GM18861 (cell line): ENCODE results near the gene MGRN1.
A peak's percentile ranks its signal among the peaks of the same experiment; 100 is the strongest.
"Not testable (repeated sequence)": the region's sequence is repeated elsewhere in the genome, so short reads cannot be mapped to it uniquely, and the experiment has no call there.

Experiments
- ATAC-seq: cut with Tn5 transposase; IDR thresholded peaks from one replicate; pipeline ENCODE4 v1.9.1; 2021; ENCODE audit not compliant: unreplicated experiment

MGRN1 gene

GRCh38 chr16:4723071-4723767 lies 98.6 kb downstream of the MGRN1 start:
- ATAC-seq, result no peak

GRCh38 chr16:4724661-4725270 lies 100.1 kb downstream of the MGRN1 start:
- ATAC-seq, result no peak

DNA sequence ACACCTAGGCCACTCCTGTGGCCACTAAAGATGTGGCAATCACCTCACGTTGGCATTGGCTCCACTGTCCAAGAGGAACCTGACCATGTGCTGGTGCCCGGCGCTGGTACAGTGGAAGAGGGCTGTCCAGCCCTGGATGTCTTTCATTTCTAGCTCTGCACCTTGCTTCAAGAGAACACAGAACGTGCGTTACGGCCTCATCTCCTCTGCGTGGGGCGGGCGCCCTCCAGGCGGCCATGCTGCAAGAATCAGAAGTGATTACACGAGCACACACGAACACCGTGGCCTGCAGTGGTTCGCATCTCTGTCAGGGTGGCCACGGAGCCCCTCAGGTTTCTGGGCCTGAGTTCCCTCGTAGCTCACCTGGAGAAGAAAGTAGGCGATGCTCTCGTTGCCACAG lies 102.0 kb downstream of the MGRN1 start:
- ATAC-seq, result no peak

DNA sequence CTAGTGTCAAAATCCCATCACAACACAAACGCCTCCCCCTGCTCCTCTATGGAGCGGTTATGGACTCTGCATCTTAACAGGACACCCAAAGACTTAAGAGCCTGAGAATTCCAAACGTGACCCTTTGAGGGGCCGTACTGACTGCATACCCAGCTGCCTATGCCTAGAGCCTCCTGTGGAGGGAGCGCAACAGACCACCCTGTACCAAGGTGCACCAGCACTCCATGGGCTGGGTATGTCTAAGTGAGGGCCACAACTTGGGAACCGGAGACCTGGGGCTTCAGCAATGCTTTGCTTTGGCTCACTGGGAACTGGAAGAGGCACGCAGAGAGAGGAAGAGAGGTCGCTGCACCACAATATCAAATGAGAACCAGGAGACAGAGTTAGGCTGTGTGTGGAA lies 104.0 kb downstream of the MGRN1 start:
- ATAC-seq, result no peak

GRCh38 chr16:4729876-4730275 lies 105.2 kb downstream of the MGRN1 start:
- ATAC-seq, result no peak

- no peak for ATAC-seq
Observed at GRCh38 chr16:4733211-4733742, 108.7 kb downstream of the MGRN1 start.

- ATAC-seq, result no peak
Observed at GRCh38 chr16:4733747-4734062, 109.1 kb downstream of the MGRN1 start.

GRCh38 chr16:4734063-4734729 lies 109.6 kb downstream of the MGRN1 start, which contains the start of the genes ANKS3 and DNAAF8:
TSS of gene ANKS3 (minus strand) at chr16:4734271. CDS start at chr16:4730149, 4,122 bp downstream.
TSS of gene DNAAF8 (plus strand) at chr16:4734537. CDS start at chr16:4736515, 1,978 bp downstream.
- peak; percentile 75 for ATAC-seq

DNA sequence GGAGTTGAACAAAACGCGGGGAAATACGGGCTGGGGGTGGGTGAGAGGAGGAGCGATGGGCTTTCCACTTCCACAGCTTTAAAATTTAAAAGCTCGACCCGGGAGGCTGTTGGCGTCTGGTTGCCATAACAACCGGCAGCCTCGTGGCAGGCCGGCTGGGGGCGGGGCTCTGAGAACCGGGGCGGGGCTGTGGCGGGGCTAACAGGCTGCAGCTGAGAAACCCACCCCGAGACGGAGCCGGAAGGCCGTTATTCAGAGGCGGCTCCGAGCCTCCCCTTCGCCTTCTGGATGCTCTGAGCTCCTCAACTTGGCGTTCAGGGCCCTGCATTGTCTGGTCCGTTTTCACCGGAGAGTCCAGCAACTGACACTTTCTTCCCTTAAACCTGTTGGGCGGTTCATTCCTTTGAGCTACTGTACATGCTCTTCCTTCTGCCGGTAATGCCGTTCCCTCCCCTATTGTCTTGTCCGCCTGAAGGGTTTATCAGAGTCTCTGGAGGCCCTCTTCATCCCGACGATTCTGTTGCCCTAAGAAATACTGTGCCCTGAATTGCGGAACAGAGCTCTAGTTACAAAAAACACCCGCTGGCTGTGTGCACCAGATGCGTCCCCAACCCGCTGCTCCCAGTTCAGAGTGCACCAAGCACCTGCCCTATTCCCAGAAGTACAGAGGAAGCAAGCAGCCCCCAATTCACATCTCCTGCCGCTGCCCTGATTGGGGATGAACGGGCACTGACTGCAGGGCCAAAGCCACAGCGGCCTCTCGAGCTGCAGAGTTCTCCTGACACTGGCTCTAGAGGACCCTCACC lies 110.3 kb downstream of the MGRN1 start:
- peak; percentile 33 for ATAC-seq

GRCh38 chr16:4736546-4736945 lies 111.9 kb downstream of the MGRN1 start:
- no peak for ATAC-seq

- ATAC-seq, result no peak
Observed at GRCh38 chr16:4737545-4737944, 112.9 kb downstream of the MGRN1 start.

GRCh38 chr16:4738370-4738769 lies 113.7 kb downstream of the MGRN1 start:
- not testable (repeated sequence) for ATAC-seq
